H1 (cell line): Measurements from ENCODE around the gene KCP.
"Not testable (repeated sequence)": the region's sequence is repeated elsewhere in the genome, so short reads cannot be mapped to it uniquely, and the experiment has no call there.

ENCODE experiments used
- ATF2 ChIP-seq: IDR thresholded peaks from 2 replicates; pipeline ENCODE4 v1.6.1; 2012; ENCODE audit warnings: low read length, inconsistent platforms
- CTCF ChIP-seq, 3 experiments: IDR thresholded peaks; 1 replicate in 2 of 3; 2 replicates in 1 of 3; pipeline versions ENCODE4 v1.5.1 to v1.6.1; 2011; ENCODE audit warnings: low read length in 3 of 3, mild to moderate bottlenecking in 3 of 3, inconsistent platforms in 2 of 3, low read depth in 1 of 3, moderate library complexity in 1 of 3; ENCODE audit not compliant: insufficient read depth in 1 of 3; ENCODE audit errors: control extremely low read depth in 1 of 3
- EP300 ChIP-seq, 2 experiments: IDR thresholded peaks; 1 replicate in 1 of 2; 2 replicates in 1 of 2; pipeline ENCODE4 v1.6.1; 2011 to 2012; ENCODE audit warnings: low read depth in 2 of 2, low read length in 2 of 2, mild to moderate bottlenecking in 2 of 2, borderline replicate concordance in 1 of 2, inconsistent platforms in 1 of 2, moderate library complexity in 1 of 2
- EZH2 ChIP-seq: fragments of 200-600 bp; sonication (generic); IDR thresholded peaks from 2 replicates; pipeline ENCODE4 v1.7.1; 2012; ENCODE audit warnings: low read depth, mild to moderate bottlenecking, moderate library complexity, low read length, inconsistent platforms; ENCODE audit not compliant: severe bottlenecking
- HDAC2 ChIP-seq, 2 experiments: fragments of 300-600 bp in 1 of 2; sonication (generic) in 1 of 2; IDR thresholded peaks; 2 replicates each; pipeline ENCODE4 v1.6.1; 2011 to 2012; ENCODE audit warnings: low read depth in 2 of 2, low read length in 2 of 2, mild to moderate bottlenecking in 2 of 2, moderate library complexity in 2 of 2, borderline replicate concordance in 1 of 2, inconsistent platforms in 1 of 2
- MAX ChIP-seq: IDR thresholded peaks from 2 replicates; pipeline ENCODE4 v1.6.1; 2012; ENCODE audit warnings: inconsistent platforms
- NANOG ChIP-seq: IDR thresholded peaks from 2 replicates; pipeline ENCODE4 v1.6.1; 2011; ENCODE audit warnings: low read length, low read depth, mild to moderate bottlenecking, inconsistent platforms; ENCODE audit not compliant: insufficient read depth, poor library complexity, severe bottlenecking
- POLR2A ChIP-seq, 2 experiments: IDR thresholded peaks; 1 replicate in 1 of 2; 2 replicates in 1 of 2; pipeline ENCODE4 v1.6.1; 2011; ENCODE audit warnings: low read depth in 2 of 2, low read length in 2 of 2, mild to moderate bottlenecking in 2 of 2; ENCODE audit errors: control extremely low read depth in 1 of 2
- POLR2AphosphoS5 ChIP-seq: IDR thresholded peaks from 2 replicates; pipeline ENCODE4 v1.6.1; 2011; ENCODE audit warnings: low read depth, low read length
- TBP ChIP-seq: IDR thresholded peaks from 2 replicates; pipeline ENCODE4 v1.6.1; 2011; ENCODE audit warnings: low read depth, low read length, improper control_type of control experiment
- TCF12 ChIP-seq: IDR thresholded peaks from 2 replicates; pipeline ENCODE4 v1.6.1; 2011; ENCODE audit warnings: low read depth, mild to moderate bottlenecking, low read length
- TEAD4 ChIP-seq: IDR thresholded peaks from 2 replicates; pipeline ENCODE4 v1.6.1; 2012; ENCODE audit warnings: low read depth, low read length, inconsistent platforms, mixed read lengths
- YY1 ChIP-seq: IDR thresholded peaks from 2 replicates; pipeline ENCODE4 v1.6.1; 2011; ENCODE audit warnings: low read depth, mild to moderate bottlenecking, low read length

- not testable (repeated sequence) for TF ChIP-seq HDAC2 (IDR thresholded peaks at IDR 0.05; ENCODE audit: borderline replicate concordance in 1 of 2, low read depth in 2 of 2, low read length in 2 of 2); CTCF (IDR thresholded peaks at IDR 0.05; ENCODE audit: control extremely low read depth in 1 of 3, insufficient read depth in 1 of 3, low read depth in 1 of 3, low read length in 3 of 3); NANOG; EZH2; POLR2AphosphoS5; TBP; TCF12; YY1; TEAD4; MAX; POLR2A (IDR thresholded peaks at IDR 0.05; ENCODE audit: control extremely low read depth in 1 of 2, low read depth in 2 of 2, low read length in 2 of 2); ATF2; EP300 (IDR thresholded peaks at IDR 0.05; ENCODE audit: borderline replicate concordance in 1 of 2, low read depth in 2 of 2, low read length in 2 of 2)
Observed at GRCh38 chr7:128943251-128943650, 32.7 kb upstream of the KCP start.
